ENCODE measurements around the gene DPY19L1.

Gene DPY19L1

DNA sequence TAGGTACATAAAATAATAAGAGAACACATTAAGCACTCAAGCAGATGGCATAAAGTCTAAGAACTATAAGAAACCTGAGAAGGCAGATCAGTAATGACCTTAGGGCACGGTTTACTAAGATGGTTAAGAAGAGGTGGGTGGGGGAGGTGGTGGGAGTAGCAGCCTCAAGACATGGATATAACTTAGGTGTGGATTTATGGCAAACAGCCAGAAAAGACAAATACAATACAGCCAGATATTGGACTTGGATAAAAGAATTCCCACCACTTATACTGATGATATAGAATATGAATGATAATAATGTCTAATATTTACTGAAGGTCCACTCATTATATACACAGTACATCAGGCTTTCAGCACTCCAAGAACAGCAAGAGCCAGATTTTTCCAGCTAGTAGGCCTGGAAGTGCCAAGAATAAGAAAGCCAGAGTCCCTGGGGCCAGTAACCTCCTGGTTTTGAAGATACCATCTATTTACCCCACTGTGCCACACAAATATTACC lies 11.9 kb downstream of the DPY19L1 start:
- no peak overlapping the region for H4K91ac ChIP-seq (ENCODE audit: low read depth, low read length, poor library complexity)
- H3K14ac ChIP-seq (ENCODE audit: low read length), result no peak overlapping the region
- H3K18ac ChIP-seq (ENCODE audit: low read length), result no peak overlapping the region
- H3K4me1 ChIP-seq (ENCODE audit: control insufficient read depth in 2 of 2, insufficient read depth in 1 of 2, low read depth in 1 of 2, low read length in 2 of 2), result peaks cover 2 to 7% of the 10 kb centered on the region in 2 donors
- H3K27ac ChIP-seq (replicated peaks; ENCODE audit: low read length), result no peak overlapping the region
- no peak overlapping the region for H2AK5ac ChIP-seq (ENCODE audit: low read depth, low read length)
- H3K23ac ChIP-seq (ENCODE audit: low read depth, low read length, poor library complexity), result no peak overlapping the region
- no peak overlapping the region for H3K4me2 ChIP-seq (ENCODE audit: insufficient read depth, low read length, poor library complexity, severe bottlenecking)
- no peak overlapping the region for H3K9ac ChIP-seq (ENCODE audit: low read depth, low read length, poor library complexity)
- no peak overlapping the region for H4K8ac ChIP-seq (ENCODE audit: low read depth, low read length)
- no peaks in the 10 kb centered on the region for H3K9me3 ChIP-seq (replicated peaks in 1 of 2; ENCODE audit: control insufficient read depth in 2 of 2, insufficient read depth in 1 of 2, low read depth in 1 of 2, low read length in 2 of 2)
- H2BK15ac ChIP-seq (ENCODE audit: low read length), result no peak overlapping the region
- no peak overlapping the region for H2BK120ac ChIP-seq (ENCODE audit: low read depth, low read length)
- H3K4ac ChIP-seq (ENCODE audit: low read length), result no peak overlapping the region
- H2BK12ac ChIP-seq (ENCODE audit: low read length), result no peak overlapping the region
- H3K4me3 ChIP-seq (ENCODE audit: low read length in 2 of 2), result no peak overlapping the region
- H3K27me3 ChIP-seq (ENCODE audit: control insufficient read depth in 3 of 3, insufficient read depth in 3 of 3, low read depth in 1 of 3, low read length in 3 of 3), result no peaks in the 10 kb centered on the region
- H2AFZ ChIP-seq (ENCODE audit: low read length), result no peak overlapping the region
- H2BK5ac ChIP-seq (ENCODE audit: low read length), result no peak overlapping the region
- H3K79me1 ChIP-seq (ENCODE audit: low read depth, low read length), result peaks cover 3% of the 10 kb centered on the region
- no peak for DNase-seq (ENCODE audit: low spot score)
- WGBS, 2 donors (ENCODE audit: extremely low coverage in 2 of 2, insufficient read length in 2 of 2, insufficient replicate concordance in 1 of 2), result no CpG with 5 or more reads among the region's 1 CpG
- H3K36me3 ChIP-seq (replicated peaks in 1 of 2; ENCODE audit: control insufficient read depth in 2 of 2, insufficient read depth in 2 of 2, low read length in 2 of 2), result no peaks in the 10 kb centered on the region

DNA sequence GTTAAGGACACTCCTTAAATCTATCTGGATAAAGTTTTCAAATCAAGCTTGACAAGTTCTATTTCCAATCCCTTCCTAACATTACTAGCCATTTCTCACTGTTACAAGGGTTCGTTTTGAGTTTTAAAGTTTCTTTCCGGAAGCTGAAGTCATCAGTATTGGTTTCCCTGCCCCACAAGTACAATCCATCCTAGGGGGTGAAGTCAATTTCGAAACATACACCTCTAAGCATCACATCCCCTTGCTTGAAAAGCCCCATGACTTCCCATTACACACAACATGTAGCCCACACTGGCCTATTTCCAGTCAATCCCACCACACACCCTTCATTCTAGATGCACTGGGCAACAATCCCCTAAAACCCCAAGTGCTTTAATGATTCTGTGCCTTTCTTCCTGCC lies 13.0 kb downstream of the DPY19L1 start:
- no peak overlapping the region for H2BK12ac ChIP-seq (ENCODE audit: low read length)

DNA sequence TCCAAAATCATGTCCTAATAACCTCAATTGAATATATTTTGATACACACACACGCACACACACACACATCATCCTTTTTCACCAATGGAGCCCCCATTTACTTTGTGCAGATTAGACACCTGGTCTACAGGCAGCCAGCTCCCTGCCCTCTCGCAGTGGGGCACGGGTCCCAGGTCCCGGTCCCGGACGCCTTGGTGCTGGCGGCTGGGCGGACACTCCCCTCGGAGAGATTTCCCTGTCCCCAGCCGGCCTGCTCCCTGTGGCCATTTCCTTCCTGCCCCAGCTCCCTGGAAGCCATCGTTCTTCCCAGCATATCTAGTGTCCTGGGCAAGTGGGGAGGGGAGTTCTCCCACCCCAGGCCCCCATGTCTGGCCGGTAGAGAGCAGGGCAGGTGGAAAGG lies 14.6 kb downstream of the DPY19L1 start:
- peak overlapping the region; percentile 53 for H2BK5ac ChIP-seq (ENCODE audit: low read length)
- H3K4me1 ChIP-seq (ENCODE audit: control insufficient read depth in 2 of 2, insufficient read depth in 1 of 2, low read depth in 1 of 2, low read length in 2 of 2), result peaks cover 2 to 7% of the 10 kb centered on the region in 2 donors
- H3K36me3 ChIP-seq (replicated peaks in 1 of 2; ENCODE audit: control insufficient read depth in 2 of 2, insufficient read depth in 2 of 2, low read length in 2 of 2), result no peaks in the 10 kb centered on the region
- H4K91ac ChIP-seq (ENCODE audit: low read depth, low read length, poor library complexity), result no peak overlapping the region
- H3K23ac ChIP-seq (ENCODE audit: low read depth, low read length, poor library complexity), result no peak overlapping the region
- DNase-seq (ENCODE audit: low spot score), result no peak
- H2BK120ac ChIP-seq (ENCODE audit: low read depth, low read length), result no peak overlapping the region
- no peak overlapping the region for H3K4me2 ChIP-seq (ENCODE audit: insufficient read depth, low read length, poor library complexity, severe bottlenecking)
- no peak overlapping the region for H2BK12ac ChIP-seq (ENCODE audit: low read length)
- no peak overlapping the region for H2BK15ac ChIP-seq (ENCODE audit: low read length)
- H3K27me3 ChIP-seq (ENCODE audit: control insufficient read depth in 3 of 3, insufficient read depth in 3 of 3, low read depth in 1 of 3, low read length in 3 of 3), result no peaks in the 10 kb centered on the region
- peak overlapping the region; percentile 57 for H3K18ac ChIP-seq (ENCODE audit: low read length)
- peaks cover 3% of the 10 kb centered on the region for H3K79me1 ChIP-seq (ENCODE audit: low read depth, low read length)
- no CpG with 5 or more reads among the region's 12 CpGs for WGBS, 2 donors (ENCODE audit: extremely low coverage in 2 of 2, insufficient read length in 2 of 2, insufficient replicate concordance in 1 of 2)
- H3K27ac ChIP-seq (replicated peaks; ENCODE audit: low read length), result no peak overlapping the region
- H3K14ac ChIP-seq (ENCODE audit: low read length), result peak overlapping the region; percentile 21
- no peak overlapping the region for H3K4ac ChIP-seq (ENCODE audit: low read length)
- H2AK5ac ChIP-seq (ENCODE audit: low read depth, low read length), result peak overlapping the region; percentile 21
- H3K4me3 ChIP-seq (ENCODE audit: low read length in 2 of 2), result no peak overlapping the region
- H3K9me3 ChIP-seq (replicated peaks in 1 of 2; ENCODE audit: control insufficient read depth in 2 of 2, insufficient read depth in 1 of 2, low read depth in 1 of 2, low read length in 2 of 2), result no peaks in the 10 kb centered on the region
- no peak overlapping the region for H3K9ac ChIP-seq (ENCODE audit: low read depth, low read length, poor library complexity)
- no peak overlapping the region for H2AFZ ChIP-seq (ENCODE audit: low read length)
- H4K8ac ChIP-seq (ENCODE audit: low read depth, low read length), result no peak overlapping the region

More for the DNA sequence above, 13.0 kb downstream of the DPY19L1 start:
- Histone ChIP-seq H2AFZ (ENCODE audit: low read length) (no peak overlapping the region), H3K9ac (ENCODE audit: low read depth, low read length, poor library complexity) (no peak overlapping the region), H2BK120ac (ENCODE audit: low read depth, low read length) (no peak overlapping the region), H3K18ac (ENCODE audit: low read length) (no peak overlapping the region), H4K8ac (ENCODE audit: low read depth, low read length) (no peak overlapping the region), H3K4ac (ENCODE audit: low read length) (no peak overlapping the region), H3K14ac (ENCODE audit: low read length) (no peak overlapping the region), H2BK15ac (ENCODE audit: low read length) (no peak overlapping the region), H3K79me1 (ENCODE audit: low read depth, low read length) (peaks cover 3% of the 10 kb centered on the region), H2AK5ac (ENCODE audit: low read depth, low read length) (no peak overlapping the region), H3K23ac (ENCODE audit: low read depth, low read length, poor library complexity) (no peak overlapping the region), H3K9me3 (replicated peaks in 1 of 2; ENCODE audit: control insufficient read depth in 2 of 2, insufficient read depth in 1 of 2, low read depth in 1 of 2, low read length in 2 of 2) (no peaks in the 10 kb centered on the region), H3K36me3 (replicated peaks in 1 of 2; ENCODE audit: control insufficient read depth in 2 of 2, insufficient read depth in 2 of 2, low read length in 2 of 2) (no peaks in the 10 kb centered on the region), H3K4me2 (ENCODE audit: insufficient read depth, low read length, poor library complexity, severe bottlenecking) (no peak overlapping the region), H3K4me3 (ENCODE audit: low read length in 2 of 2) (no peak overlapping the region), H4K91ac (ENCODE audit: low read depth, low read length, poor library complexity) (no peak overlapping the region), H3K27ac (replicated peaks; ENCODE audit: low read length) (no peak overlapping the region), H3K27me3 (ENCODE audit: control insufficient read depth in 3 of 3, insufficient read depth in 3 of 3, low read depth in 1 of 3, low read length in 3 of 3) (no peaks in the 10 kb centered on the region), H3K4me1 (ENCODE audit: control insufficient read depth in 2 of 2, insufficient read depth in 1 of 2, low read depth in 1 of 2, low read length in 2 of 2) (peaks cover 2 to 7% of the 10 kb centered on the region in 2 donors), H2BK5ac (ENCODE audit: low read length) (no peak overlapping the region)
- DNase-seq (ENCODE audit: low spot score), result no peak
- no CpG with 5 or more reads among the region's 3 CpGs for WGBS, 2 donors (ENCODE audit: extremely low coverage in 2 of 2, insufficient read length in 2 of 2, insufficient replicate concordance in 1 of 2)

DNA sequence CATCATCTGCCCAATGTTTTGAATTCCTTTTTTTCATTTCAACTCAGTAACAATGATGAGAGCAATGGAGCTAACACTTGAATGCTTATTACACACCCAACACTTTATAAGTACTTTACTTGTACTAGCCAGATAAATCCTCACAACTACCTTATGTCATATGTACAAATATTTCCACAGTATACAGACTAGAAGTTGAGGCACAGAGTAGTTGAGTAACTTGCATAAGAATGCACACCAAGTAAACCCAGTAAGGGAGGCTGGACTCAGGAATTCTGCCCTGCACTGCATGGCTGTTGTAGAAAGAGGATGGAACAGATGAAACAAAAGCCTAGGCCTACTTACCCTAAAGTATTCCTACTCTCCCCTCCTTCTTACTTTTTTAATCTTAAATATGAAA lies 15.8 kb downstream of the DPY19L1 start:
- H3K4me3 ChIP-seq (ENCODE audit: low read length in 2 of 2), result no peak overlapping the region
- H2BK15ac ChIP-seq (ENCODE audit: low read length), result no peak overlapping the region
- H2BK12ac ChIP-seq (ENCODE audit: low read length), result no peak overlapping the region
- H3K79me1 ChIP-seq (ENCODE audit: low read depth, low read length), result peaks cover 3% of the 10 kb centered on the region
- H3K36me3 ChIP-seq (replicated peaks in 1 of 2; ENCODE audit: control insufficient read depth in 2 of 2, insufficient read depth in 2 of 2, low read length in 2 of 2), result peaks cover 0 to 6% of the 10 kb centered on the region in 2 donors
- no peak for DNase-seq (ENCODE audit: low spot score)
- no peak overlapping the region for H4K91ac ChIP-seq (ENCODE audit: low read depth, low read length, poor library complexity)
- H4K8ac ChIP-seq (ENCODE audit: low read depth, low read length), result no peak overlapping the region
- H2BK5ac ChIP-seq (ENCODE audit: low read length), result no peak overlapping the region
- H3K14ac ChIP-seq (ENCODE audit: low read length), result no peak overlapping the region
- no peak overlapping the region for H3K4me2 ChIP-seq (ENCODE audit: insufficient read depth, low read length, poor library complexity, severe bottlenecking)
- H2BK120ac ChIP-seq (ENCODE audit: low read depth, low read length), result no peak overlapping the region
- H2AK5ac ChIP-seq (ENCODE audit: low read depth, low read length), result no peak overlapping the region
- H3K23ac ChIP-seq (ENCODE audit: low read depth, low read length, poor library complexity), result no peak overlapping the region
- no peak overlapping the region for H3K27ac ChIP-seq (replicated peaks; ENCODE audit: low read length)
- no peaks in the 10 kb centered on the region for H3K9me3 ChIP-seq (replicated peaks in 1 of 2; ENCODE audit: control insufficient read depth in 2 of 2, insufficient read depth in 1 of 2, low read depth in 1 of 2, low read length in 2 of 2)
- H3K4me1 ChIP-seq (ENCODE audit: control insufficient read depth in 2 of 2, insufficient read depth in 1 of 2, low read depth in 1 of 2, low read length in 2 of 2), result peaks cover 2 to 7% of the 10 kb centered on the region in 2 donors
- no peak overlapping the region for H3K4ac ChIP-seq (ENCODE audit: low read length)
- H3K18ac ChIP-seq (ENCODE audit: low read length), result no peak overlapping the region
- no peak overlapping the region for H2AFZ ChIP-seq (ENCODE audit: low read length)
- H3K9ac ChIP-seq (ENCODE audit: low read depth, low read length, poor library complexity), result no peak overlapping the region
- no peaks in the 10 kb centered on the region for H3K27me3 ChIP-seq (ENCODE audit: control insufficient read depth in 3 of 3, insufficient read depth in 3 of 3, low read depth in 1 of 3, low read length in 3 of 3)
